GM10847 (cell line): ENCODE measurements around the gene ZNF462.

Experiments used
- POLR2A ChIP-seq: IDR thresholded peaks from 2 replicates; pipeline ENCODE4 v1.6.1; 2011; ENCODE audit not compliant: insufficient read length; ENCODE audit errors: extremely low read depth

The ZNF462 gene

GRCh38 chr9:106857811-106858470, 5.0 kb upstream of the ZNF462 start:
- no peak for TF ChIP-seq POLR2A

DNA sequence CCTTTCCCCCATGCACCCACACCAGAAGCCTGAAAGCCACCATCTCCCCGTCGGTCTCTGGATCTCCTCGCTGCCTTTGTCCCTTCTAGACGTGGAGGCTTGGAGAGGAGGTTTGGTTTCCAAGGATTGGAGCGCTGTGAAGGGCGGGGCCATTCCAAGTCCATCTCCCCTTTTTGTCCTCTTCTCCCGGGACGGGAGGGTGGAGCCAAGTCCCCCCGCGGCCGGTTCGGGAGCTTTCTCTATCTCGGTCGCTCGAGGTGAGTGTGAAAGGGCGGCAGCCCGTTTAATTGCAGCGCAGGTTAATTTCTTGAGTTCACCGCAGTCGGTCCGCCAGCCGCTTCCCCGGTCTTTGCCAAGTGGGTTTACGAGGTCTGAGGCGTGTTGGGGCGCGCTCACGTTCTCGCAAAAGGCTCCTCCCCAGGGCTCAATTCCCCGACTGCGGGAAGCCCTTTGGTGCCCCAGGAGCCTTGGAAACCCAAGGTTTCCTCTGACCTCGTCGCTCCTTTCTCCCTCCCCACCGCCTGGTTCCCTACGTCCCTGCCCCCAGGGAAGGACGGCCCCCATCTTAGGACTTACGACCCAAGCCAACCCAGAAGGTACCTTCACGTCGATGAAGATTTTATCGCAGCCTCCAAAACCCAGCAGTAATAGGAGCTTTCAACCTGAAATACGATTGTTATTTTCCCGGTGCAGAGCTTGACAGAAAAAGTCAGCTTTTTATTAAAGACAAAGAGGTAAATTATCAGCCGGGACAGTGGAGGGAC, 2.8 kb upstream of the ZNF462 start:
- TF ChIP-seq POLR2A, result no peak

GRCh38 chr9:106860721-106861639, 2.0 kb upstream of the ZNF462 start:
- no peak for TF ChIP-seq POLR2A

- no peak for TF ChIP-seq POLR2A
These were observed 1.3 kb upstream of the ZNF462 start for GRCh38 chr9:106861640-106862109.

DNA sequence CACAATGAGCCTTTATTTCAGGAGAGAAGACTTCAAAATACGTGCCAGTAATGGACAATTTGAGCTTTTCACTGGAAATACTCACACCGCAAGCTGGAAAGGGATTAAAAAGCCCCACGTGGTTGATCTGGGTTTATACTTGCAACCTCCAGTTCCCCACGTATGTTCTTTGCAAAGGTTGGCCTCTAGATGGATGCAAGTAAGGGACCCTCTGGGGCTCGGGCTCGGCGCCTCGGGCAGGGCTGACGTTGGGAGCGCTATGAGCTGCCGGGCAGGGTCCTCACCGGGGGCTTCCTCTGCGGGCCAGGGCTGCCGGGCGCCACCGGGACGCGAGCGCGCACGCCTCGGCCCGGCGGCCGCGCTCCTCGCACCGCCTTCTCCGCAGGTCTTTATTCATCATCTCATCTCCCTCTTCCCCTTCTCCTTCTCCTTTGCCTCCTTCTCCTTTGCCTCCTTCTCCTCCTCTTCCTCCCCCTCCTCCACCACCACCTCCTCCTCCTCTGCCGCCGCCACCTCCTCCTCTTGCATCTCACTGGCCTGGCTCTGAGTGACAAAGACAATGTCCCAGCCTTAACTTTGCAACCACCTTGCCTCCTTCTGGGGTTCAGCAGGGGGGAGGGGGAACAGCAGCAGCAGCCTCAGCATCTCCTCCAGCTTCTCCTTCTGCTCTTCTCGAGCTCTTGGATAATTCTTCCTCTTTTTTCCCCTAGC, 701 bp upstream of the ZNF462 start:
- TF ChIP-seq POLR2A, result no peak

- TF ChIP-seq POLR2A, result no peak
These were observed 1.6 kb downstream of the ZNF462 start for GRCh38 chr9:106864373-106865143.

DNA sequence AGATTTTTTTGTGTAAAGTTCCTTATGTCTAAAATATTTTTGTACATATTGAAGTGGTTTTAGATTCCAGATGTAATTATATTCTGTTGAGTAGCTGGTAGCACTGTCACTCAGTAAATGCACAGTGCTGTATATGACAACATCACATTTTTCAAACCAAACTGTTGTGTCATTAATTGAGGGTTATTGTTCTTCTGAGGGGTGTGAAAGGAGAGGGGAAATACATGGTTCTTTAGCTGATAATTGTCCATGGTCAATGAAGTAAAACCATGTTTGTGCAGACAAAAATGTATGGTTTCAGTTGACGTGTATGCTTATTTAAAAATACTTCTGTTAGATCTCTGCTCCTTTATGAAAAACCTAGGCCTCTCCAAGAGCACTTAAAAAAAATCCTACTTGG, 3.3 kb downstream of the ZNF462 start:
- no peak for TF ChIP-seq POLR2A

- TF ChIP-seq POLR2A, result no peak
These were observed 4.3 kb downstream of the ZNF462 start for GRCh38 chr9:106867286-106867685.

DNA sequence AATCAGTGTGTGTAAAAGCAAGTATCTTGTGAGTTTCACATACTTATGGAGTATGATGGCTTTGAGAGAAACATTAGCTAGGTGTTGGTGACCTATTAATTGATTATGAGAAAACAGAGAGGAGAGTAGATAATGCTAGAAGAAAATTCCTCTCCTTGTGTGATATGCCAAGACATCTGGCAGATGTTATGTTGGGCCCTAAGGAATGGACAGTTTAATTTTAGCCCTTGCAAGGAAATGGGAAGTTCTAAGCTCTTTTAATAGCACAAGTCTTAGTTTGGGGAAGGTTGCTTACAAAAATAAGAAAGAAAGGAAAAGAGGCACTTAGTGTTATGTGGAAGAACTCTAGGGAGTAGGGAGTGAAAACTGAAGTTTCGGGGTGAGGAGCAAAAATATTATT, 5.1 kb downstream of the ZNF462 start:
- no peak for TF ChIP-seq POLR2A

GRCh38 chr9:106868565-106868964, 5.6 kb downstream of the ZNF462 start:
- TF ChIP-seq POLR2A, result no peak

GRCh38 chr9:106869028-106869427, 6.1 kb downstream of the ZNF462 start:
- no peak for TF ChIP-seq POLR2A

DNA sequence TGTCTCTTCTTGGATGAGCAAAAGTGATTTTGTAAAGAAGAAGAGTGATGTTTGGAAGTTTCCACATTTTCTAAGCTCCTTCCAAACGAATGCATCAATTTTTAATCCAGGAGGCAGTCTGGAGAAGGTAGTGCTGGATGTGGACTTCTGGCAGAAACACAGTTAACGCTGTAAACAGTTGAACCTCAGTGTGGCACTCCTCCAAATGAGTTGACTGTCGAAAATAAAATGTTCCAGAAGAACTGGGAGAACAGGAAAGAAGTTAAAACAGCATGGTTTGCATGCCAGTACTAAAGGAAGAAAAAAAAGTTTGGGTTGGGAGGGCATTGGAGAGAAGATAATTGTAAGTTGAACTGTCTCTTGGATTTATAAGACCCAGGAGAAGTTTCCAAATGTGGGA, 6.5 kb downstream of the ZNF462 start:
- TF ChIP-seq POLR2A, result no peak

DNA sequence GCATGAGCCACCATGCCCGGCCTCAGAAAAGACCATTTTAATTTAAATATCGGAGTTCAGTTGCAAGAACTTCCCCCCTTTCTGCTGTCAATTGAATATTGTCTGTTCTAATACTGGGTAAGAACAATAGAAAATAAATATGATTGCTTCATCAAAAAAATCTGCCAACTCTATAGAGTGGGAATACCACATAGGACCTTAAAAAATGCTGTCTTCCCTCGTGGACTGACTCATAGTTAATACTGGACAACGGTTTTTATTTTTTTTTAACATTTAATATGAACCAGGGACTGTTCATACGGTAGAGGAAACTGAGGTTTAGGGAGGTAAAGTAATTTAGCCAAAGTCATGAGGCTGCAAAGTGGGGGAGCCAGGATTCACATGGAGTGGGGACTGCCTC, 9.7 kb downstream of the ZNF462 start:
- no peak for TF ChIP-seq POLR2A

GRCh38 chr9:106874031-106874430, 11.1 kb downstream of the ZNF462 start:
- TF ChIP-seq POLR2A, result no peak
